Mesothelial cell of epicardium (in vitro differentiated cells): ENCODE results near the gene TYMP. TPM values are rescaled to one million over a fixed set of nuclear protein-coding genes. Genes with fewer than 3 reads are reported as not detected.
A peak's percentile ranks its signal among the peaks of the same experiment; 100 is the strongest.

ENCODE experiments used
- DNase-seq, 2 experiments: peaks; one replicate each; pipeline ENCODE4 v3.0.0; 2021; ENCODE audit warnings: low spot score in 2 of 2; ENCODE audit not compliant: unreplicated experiment in 2 of 2
- H3K27ac Mint-ChIP-seq: 2 replicates; pipeline ENCODE4 v1.8.0; 2021; ENCODE audit warnings: mixed read lengths
- H3K27me3 Mint-ChIP-seq: 2 replicates; pipeline ENCODE4 v1.8.0; 2021; ENCODE audit warnings: low read depth, mixed read lengths
- H3K36me3 Mint-ChIP-seq: 2 replicates; pipeline ENCODE4 v1.8.0; 2021; ENCODE audit warnings: mixed read lengths
- H3K4me1 Mint-ChIP-seq: 2 replicates; pipeline ENCODE4 v1.8.0; 2021; ENCODE audit warnings: mixed read lengths
- H3K4me3 Mint-ChIP-seq: 2 replicates; pipeline ENCODE4 v1.8.0; 2021; ENCODE audit warnings: mild to moderate bottlenecking, moderate library complexity, mixed read lengths
- H3K9me3 Mint-ChIP-seq: 2 replicates; pipeline ENCODE4 v1.8.0; 2021; ENCODE audit warnings: mixed read lengths
- CTCF ChIP-seq: fragments of 200-600 bp; sonication (generic); IDR thresholded peaks from one replicate; pipeline ENCODE4 v1.5.0; 2021; ENCODE audit warnings: antibody characterized with exemption; ENCODE audit not compliant: unreplicated experiment
- total RNA-seq: library from RNA; stranded (reverse); gene quantifications from 3 replicates; pipeline ENCODE4 v1.2.1, GENCODE V29; 2021

TYMP gene
- total RNA-seq, 1 donor from 2014 or later: 9.3 TPM

GRCh38 chr22:50500452-50500851 lies 29.4 kb downstream of the TYMP start:
- peaks cover 2% of the 10 kb centered on the region for H3K4me1 Mint-ChIP-seq

GRCh38 chr22:50498322-50498890 lies 31.4 kb downstream of the TYMP start:
- Mint-ChIP-seq H3K27me3 (no peaks in the 10 kb centered on the region), H3K36me3 (no peaks in the 10 kb centered on the region), H3K4me1 (peaks cover 2% of the 10 kb centered on the region), H3K4me3 (no peak overlapping the region), H3K9me3 (no peaks in the 10 kb centered on the region), H3K27ac (no peak overlapping the region)
- no peak for DNase-seq
- peak; percentile 50 for TF ChIP-seq CTCF

More at GRCh38 chr22:50500452-50500851, 29.4 kb downstream of the TYMP start:
- Mint-ChIP-seq H3K4me3 (no peak overlapping the region), H3K9me3 (no peaks in the 10 kb centered on the region), H3K27me3 (no peaks in the 10 kb centered on the region), H3K36me3 (no peaks in the 10 kb centered on the region), H3K27ac (no peak overlapping the region)
- DNase-seq: no peak
- no peak for TF ChIP-seq CTCF

GRCh38 chr22:50497093-50497492 lies 32.7 kb downstream of the TYMP start:
- Mint-ChIP-seq H3K4me3 (no peak overlapping the region), H3K4me1 (peaks cover 2% of the 10 kb centered on the region), H3K27ac (no peak overlapping the region), H3K9me3 (no peaks in the 10 kb centered on the region), H3K27me3 (no peaks in the 10 kb centered on the region), H3K36me3 (no peaks in the 10 kb centered on the region)
- no peak for TF ChIP-seq CTCF
- DNase-seq: no peak

GRCh38 chr22:50490531-50491308 lies 39.1 kb downstream of the TYMP start:
- H3K36me3 Mint-ChIP-seq: no peaks in the 10 kb centered on the region
- DNase-seq: no peak
- H3K9me3 Mint-ChIP-seq: no peaks in the 10 kb centered on the region
- no peak overlapping the region for H3K27ac Mint-ChIP-seq
- TF ChIP-seq CTCF: no peak
- H3K4me3 Mint-ChIP-seq: no peak overlapping the region
- H3K4me1 Mint-ChIP-seq: no peaks in the 10 kb centered on the region
- peaks cover 5% of the 10 kb centered on the region for H3K27me3 Mint-ChIP-seq

DNA sequence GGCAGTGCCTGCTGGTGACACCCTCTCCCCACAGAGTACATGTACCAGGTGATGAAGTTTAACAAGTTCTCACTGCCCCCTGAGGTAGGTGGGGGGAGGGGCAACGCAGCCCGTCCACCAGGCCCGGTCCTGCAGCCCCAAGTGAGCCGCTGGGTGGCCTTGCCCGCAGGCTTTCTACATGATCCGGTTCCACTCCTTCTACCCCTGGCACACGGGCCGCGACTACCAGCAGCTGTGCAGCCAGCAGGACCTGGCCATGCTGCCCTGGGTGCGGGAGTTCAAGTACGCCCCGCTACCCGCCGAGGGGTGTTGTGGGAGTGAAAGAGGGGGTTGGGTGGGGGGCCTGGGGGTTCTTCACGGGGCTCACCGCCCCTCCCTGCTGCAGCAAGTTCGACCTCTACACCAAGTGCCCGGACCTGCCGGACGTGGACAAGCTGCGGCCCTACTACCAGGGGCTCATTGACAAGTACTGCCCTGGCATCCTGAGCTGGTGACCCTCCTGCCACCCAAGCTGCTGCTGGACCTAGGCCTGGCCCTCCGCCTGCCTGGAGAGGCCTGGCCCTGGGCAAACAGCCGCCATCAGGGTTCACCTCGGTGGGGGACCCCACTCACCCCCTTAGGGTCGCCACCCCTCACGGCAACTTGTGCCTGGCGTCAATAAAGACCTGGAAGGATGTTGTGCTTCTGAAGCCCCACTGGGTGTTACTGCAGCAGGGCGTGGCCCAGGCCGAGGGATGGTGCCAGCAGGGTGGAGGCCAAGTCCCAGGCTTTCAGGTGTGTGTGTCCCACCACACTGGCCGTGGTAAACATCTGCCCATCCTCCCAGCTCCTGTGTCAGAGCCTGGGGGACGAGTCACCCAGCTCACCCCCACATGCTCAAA lies 40.2 kb downstream of the TYMP start:
- TF ChIP-seq CTCF: no peak
- Mint-ChIP-seq H3K9me3 (no peaks in the 10 kb centered on the region), H3K36me3 (no peaks in the 10 kb centered on the region), H3K4me3 (no peak overlapping the region), H3K4me1 (no peaks in the 10 kb centered on the region), H3K27ac (no peak overlapping the region), H3K27me3 (peaks cover 10% of the 10 kb centered on the region)
- no peak for DNase-seq
